HG03108 (cell line): Measurements from ENCODE around the gene RGMB.

Source experiments
- ATAC-seq: cut with Tn5 transposase; IDR thresholded peaks from one replicate; pipeline ENCODE4 v1.9.1; 2021; ENCODE audit warnings: moderate library complexity; ENCODE audit not compliant: unreplicated experiment

RGMB gene

DNA sequence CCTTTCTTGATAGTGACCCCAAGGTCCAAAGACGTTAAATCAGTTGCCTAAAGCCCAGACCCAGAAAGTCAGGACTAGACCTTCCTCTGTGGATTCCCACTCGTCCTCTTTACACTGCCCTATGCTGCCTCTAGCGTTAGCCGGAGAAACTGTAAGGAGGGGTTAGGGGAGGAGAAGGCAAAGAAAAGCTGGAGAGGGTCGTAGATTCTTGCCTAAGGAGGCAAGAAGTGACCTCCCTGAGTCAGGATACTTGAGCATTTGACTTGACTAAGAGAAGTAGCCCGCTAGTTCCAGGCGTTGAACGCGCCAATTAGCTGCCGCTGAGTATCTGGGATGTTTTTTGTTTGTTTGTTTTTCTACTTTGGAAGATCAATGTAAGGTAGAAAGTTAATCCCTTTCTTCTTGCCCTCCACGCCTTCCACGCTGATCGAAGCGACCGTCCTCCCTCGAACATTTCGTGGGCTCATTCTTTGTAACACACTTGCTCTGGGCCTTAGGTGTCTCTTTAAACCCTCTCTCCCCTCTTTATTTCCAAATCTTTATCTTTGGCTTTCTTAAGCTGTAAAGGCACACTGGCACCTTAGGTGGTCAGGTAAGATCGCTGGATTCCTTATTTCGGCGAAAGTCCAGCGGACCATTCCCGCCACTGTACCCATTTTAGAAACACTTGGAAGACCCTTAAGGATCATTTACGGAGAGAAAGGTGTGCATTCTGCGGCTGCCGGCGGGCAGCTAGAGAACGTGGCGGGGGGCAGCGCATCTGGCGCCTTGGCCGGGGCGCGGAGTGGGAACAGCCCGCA is 5.1 kb upstream of the RGMB start:
- ATAC-seq = peak; percentile 37

DNA sequence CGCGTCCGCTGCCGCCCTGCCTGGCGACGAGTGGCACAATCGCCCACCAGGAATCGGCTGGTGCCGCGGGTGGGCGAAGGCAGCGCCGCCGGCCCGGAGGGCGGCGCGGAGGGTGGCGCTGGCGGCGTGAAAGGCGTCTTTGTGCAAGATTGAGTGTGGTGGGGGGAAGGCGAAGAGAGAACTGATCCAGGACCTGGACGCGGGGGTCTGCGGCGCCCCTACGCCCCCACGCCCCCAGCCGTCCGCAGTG is 4.6 kb upstream of the RGMB start:
- no peak for ATAC-seq

- no peak for ATAC-seq
These were observed 4.1 kb upstream of the RGMB start for GRCh38 chr5:98769210-98769958.

DNA sequence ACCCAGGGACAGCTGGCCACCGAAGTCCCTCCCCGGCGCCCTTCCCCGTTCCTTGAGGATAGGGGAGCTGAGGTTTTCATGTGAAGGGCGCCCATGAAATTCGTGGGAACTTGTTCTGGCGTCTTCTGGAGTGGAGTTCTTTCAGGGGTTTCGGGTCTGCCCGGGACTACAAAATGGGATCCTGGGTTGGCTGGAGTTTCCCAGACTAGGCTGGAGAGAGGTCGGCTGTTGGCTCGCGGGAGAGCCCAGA is 3.6 kb upstream of the RGMB start:
- ATAC-seq = no peak

GRCh38 chr5:98770209-98770910 is 3.1 kb upstream of the RGMB start:
- ATAC-seq = no peak

DNA sequence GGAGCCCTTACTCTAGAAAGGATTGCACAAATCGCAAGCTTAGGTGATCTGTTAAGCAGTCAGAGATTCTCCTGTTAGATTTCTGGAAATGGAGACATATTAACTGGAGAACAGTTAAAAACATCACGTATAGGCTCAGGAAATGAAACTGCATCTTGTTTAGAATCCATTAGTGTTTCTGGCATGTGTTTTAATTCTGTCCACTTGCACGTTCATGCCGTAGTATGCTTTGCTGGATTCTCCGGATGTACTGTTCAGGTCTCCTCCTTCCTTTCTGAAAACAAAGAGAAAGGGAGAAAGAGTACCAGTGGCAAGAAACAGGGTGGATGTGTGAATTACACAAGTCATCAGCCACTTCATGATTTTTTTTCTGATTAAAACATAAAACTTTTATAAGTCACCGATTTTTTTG is 2.5 kb upstream of the RGMB start:
- no peak for ATAC-seq

GRCh38 chr5:98771382-98772109 is 1.9 kb upstream of the RGMB start:
- no peak for ATAC-seq

GRCh38 chr5:98772415-98773213 is 849 bp upstream of the RGMB start:
- ATAC-seq = peak; percentile 12

DNA sequence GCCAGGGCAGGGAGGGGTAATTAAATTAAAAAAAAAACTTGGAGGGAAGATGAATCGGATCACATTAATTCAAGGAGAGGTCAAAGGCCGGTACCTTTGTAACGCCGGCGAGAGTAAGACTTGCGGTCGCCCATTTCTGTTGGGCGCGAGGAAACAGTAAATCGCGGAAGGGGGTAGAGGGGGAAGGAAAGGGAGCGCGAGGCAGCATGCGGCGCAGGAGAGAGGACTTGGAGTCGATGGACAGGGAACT is 324 bp upstream of the RGMB start:
- no peak for ATAC-seq

DNA sequence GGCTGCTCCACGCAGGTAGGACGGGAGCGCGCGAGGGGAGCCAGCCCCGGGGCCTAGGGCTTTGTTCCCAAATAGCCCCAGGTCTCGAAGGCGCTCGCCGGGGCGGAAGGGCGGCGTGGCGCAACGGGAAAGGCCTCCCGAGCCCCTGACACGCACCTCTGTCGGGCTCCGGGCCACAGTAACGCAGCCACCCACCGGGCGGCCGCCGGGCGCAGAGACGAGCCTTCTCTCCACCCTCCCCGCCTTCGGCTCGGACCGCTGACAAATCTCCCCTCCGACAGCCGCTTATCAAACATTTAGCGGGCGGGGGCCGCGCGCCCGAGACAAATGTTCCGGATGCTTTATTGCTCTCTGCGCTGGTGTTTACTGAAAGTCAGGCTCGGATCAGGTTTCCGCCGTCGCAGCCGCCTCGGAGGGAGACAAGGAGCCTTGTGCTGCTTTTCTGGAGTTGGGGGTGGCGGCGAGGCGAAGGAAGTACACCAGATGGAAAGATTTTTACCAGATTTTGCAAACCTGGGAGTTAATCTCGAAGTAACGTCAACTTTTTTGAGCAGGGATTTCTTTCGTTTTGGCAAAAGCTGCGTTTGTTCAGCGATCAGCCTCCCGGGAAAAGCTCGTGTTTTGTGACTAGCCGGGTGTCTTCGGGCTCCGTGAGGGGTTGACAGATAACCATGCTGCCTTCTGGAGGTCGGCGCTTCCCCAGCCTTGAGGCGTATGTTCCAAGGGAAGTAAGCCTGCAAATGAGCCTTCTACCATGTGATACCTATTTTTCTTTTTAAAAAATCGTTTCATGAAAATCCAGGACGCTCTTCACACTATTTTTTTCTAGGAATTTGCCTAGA is 950 bp downstream of the RGMB start:
- ATAC-seq = peak; percentile 20

DNA sequence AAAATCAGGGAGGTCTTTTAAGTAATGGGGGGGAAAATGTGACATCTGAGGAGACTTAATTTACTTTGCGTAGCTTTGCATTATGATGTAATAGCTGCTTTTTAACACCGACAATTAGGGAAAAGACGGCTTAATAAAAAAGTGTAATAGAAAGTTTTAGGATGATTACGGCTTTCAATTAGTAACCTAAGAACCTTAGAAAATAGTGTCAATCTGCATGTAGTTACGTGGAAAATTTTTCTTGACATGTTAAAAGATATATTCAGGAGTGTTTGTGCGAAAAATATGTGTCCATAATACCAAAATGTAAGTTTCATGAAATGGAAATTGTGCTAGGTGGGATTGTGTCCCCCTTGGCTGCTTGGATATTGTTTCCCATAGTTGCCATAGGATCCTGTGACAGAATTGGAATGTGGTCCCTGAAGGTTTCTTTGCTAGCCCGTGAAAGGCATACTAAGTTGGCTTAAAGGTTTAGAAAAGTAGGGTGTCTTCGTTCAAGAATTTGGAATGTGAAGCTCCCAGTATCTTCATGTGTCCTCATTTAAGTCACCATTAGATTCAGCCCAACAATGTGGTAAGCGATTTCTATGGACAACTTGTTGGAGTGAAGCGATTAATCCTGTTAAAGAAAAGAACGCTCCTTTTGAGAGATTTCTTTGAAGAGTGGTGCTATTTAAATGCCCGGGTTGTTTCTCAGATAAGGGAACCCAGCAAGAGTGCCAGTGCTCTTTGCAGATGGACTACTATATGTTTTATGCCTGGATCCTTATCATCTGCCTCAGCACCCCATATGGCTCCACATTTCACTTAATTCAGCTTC is 2.0 kb downstream of the RGMB start:
- no peak for ATAC-seq

GRCh38 chr5:98776066-98776705 is 2.7 kb downstream of the RGMB start:
- no peak for ATAC-seq

DNA sequence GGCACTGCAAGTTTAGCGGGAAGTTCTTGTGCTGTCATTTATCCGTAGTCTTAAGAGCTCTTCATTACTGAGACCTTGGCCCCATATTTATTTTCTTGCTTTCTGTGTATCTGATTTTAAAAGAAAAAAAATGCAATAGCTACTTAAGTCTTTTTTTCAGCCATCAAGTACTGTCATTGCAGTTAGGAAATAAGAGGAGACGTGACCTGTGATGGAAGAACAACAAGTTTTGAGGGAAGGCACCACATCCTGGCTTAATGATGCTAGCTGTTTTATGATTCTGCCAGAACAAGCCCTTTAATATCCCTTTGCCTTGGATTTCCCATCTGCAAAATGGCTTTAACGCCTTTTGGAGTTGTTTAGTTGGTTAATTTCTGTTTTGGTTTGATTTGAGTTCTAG is 3.8 kb downstream of the RGMB start:
- no peak for ATAC-seq

DNA sequence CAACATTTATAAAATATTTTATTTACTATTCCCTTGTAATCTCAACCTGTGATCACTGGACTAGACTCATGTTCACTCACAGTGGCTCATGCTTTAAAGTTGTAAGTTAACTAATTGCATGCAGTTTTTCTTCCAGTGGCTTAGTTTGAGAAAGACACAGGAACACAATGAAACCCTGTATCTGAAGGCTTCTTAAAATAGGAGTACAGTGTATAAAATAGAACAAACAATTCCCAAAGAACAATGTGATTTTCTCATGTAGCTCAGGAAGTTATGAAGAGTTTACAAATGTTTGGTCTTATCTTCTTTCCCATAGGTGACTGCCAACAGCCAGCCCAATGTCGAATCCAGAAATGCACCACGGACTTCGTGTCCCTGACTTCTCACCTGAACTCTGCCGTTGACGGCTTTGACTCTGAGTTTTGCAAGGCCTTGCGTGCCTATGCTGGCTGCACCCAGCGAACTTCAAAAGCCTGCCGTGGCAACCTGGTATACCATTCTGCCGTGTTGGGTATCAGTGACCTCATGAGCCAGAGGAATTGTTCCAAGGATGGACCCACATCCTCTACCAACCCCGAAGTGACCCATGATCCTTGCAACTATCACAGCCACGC is 5.9 kb downstream of the RGMB start:
- ATAC-seq = no peak

GRCh38 chr5:98780390-98780789 is 6.9 kb downstream of the RGMB start:
- ATAC-seq = no peak

DNA sequence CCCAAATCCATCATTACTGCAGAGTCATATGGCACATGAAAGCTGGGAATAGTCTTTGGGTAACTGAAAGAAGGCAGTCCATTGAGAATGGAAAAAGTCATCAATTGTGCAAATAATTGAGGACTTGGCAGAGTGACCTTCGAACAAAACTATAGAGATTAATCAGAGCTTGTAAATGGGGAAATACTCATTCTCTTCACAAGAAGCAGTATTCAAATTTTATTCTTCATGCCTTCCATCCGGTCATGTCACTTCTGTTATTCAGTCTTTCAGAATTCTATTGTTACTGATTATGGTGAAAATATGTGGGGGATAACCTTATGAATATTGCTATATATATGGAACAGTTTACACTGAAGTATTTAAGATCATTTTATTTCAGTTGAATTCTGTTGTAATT is 8.1 kb downstream of the RGMB start:
- ATAC-seq = no peak

- ATAC-seq = no peak
These were observed 8.5 kb downstream of the RGMB start for GRCh38 chr5:98781964-98782363.

DNA sequence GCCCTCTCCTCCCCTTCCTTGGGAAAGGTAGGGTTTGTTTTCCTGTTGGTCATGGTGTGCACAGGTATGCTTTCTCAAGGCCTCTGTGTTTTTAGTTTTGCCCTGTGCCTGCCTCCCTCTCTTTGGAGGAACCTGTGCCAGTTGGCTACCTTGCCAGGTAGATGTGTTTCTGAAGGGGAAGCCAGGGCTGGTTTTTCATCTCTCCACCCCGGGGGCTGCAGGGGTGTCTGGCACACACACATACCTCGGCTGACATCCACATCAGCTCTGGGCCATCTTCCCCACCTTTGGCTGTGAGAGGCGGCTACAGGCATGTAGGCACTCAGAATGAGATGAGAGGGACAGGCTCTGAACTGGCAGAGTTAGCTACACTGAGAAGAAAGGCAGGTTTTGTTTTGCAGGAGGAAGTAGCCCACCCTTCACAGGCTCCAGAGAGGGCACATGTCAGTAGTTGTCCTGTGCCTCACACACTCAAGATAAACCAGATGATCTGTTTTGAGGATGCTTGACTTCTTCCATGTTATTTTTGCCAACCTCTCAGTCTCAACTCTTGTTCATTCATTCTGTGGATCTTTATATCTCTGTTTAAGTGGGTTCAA is 9.7 kb downstream of the RGMB start:
- no peak for ATAC-seq
